Subcutaneous abdominal adipose tissue (tissue), 5 donors: ENCODE data around the gene RAN.

Experiments
- H3K27ac ChIP-seq: one replicate; pipeline ENCODE4 v1.7.0; 2013; ENCODE audit warnings: low read depth, mild to moderate bottlenecking, inconsistent platforms, low read length, moderate library complexity
- H3K27me3 ChIP-seq, 5 donors: one replicate each; pipeline ENCODE4 v1.7.0; 2013; ENCODE audit warnings: low read length in 5 of 5, inconsistent platforms in 1 of 5; ENCODE audit not compliant: control insufficient read depth in 5 of 5, insufficient read depth in 4 of 5
- H3K36me3 ChIP-seq, 5 donors: one replicate each; pipeline ENCODE4 v1.7.0; 2013; ENCODE audit warnings: low read length in 5 of 5; ENCODE audit not compliant: control insufficient read depth in 5 of 5, insufficient read depth in 5 of 5
- H3K4me1 ChIP-seq, 5 donors: one replicate each; pipeline ENCODE4 v1.7.0; 2013; ENCODE audit warnings: low read length in 5 of 5, mild to moderate bottlenecking in 3 of 5, moderate library complexity in 1 of 5; ENCODE audit not compliant: control insufficient read depth in 5 of 5, insufficient read depth in 5 of 5
- H3K4me3 ChIP-seq, 5 donors: one replicate each; pipeline ENCODE4 v1.7.0; 2013; ENCODE audit warnings: low read length in 5 of 5, low read depth in 1 of 5
- H3K9ac ChIP-seq, 5 donors: one replicate each; pipeline ENCODE4 v1.7.0; 2013; ENCODE audit warnings: low read length in 5 of 5, mild to moderate bottlenecking in 4 of 5, moderate library complexity in 3 of 5
- H3K9me3 ChIP-seq, 5 donors: one replicate each; pipeline ENCODE4 v1.7.0; 2013; ENCODE audit warnings: low read length in 5 of 5; ENCODE audit not compliant: control insufficient read depth in 5 of 5
- donor health status: healthy.
- donor health status: healthy.
- donor health status: healthy.
- donor health status: healthy.
- donor health status: healthy.

The RAN gene

GRCh38 chr12:130920723-130921381, 49.0 kb downstream of the RAN start:
- H3K4me1 ChIP-seq, result peaks cover 3 to 25% (median 19%) of the 10 kb centered on the region in 5 donors
- no peak overlapping the region for H3K9ac ChIP-seq
- peak overlapping the region; percentile 40 for H3K27ac ChIP-seq
- H3K36me3 ChIP-seq, result no peaks in the 10 kb centered on the region
- H3K9me3 ChIP-seq, result peaks cover 0 to 7% (median 4%) of the 10 kb centered on the region in 5 donors
- peaks cover 0 to 16% (median 4%) of the 10 kb centered on the region in 5 donors for H3K27me3 ChIP-seq
- no peak overlapping the region for H3K4me3 ChIP-seq

GRCh38 chr12:130922511-130922953, 50.7 kb downstream of the RAN start:
- H3K4me3 ChIP-seq, result no peak overlapping the region
- H3K4me1 ChIP-seq, result peaks cover 3 to 19% (median 12%) of the 10 kb centered on the region in 5 donors
- H3K27ac ChIP-seq, result no peak overlapping the region
- peaks cover 0 to 12% (median 0%) of the 10 kb centered on the region in 5 donors for H3K27me3 ChIP-seq
- peaks cover 0 to 7% (median 4%) of the 10 kb centered on the region in 5 donors for H3K9me3 ChIP-seq
- no peaks in the 10 kb centered on the region for H3K36me3 ChIP-seq
- no peak overlapping the region for H3K9ac ChIP-seq

- Histone ChIP-seq H3K27me3 (peaks cover 0 to 14% (median 8%) of the 10 kb centered on the region in 5 donors), H3K36me3 (no peaks in the 10 kb centered on the region), H3K4me3 (no peak overlapping the region), H3K9ac (no peak overlapping the region), H3K27ac (no peak overlapping the region), H3K9me3 (peaks cover 0 to 7% (median 4%) of the 10 kb centered on the region in 5 donors), H3K4me1 (peaks cover 3 to 14% (median 11%) of the 10 kb centered on the region in 5 donors)
Observed at GRCh38 chr12:130924966-130925665, 53.2 kb downstream of the RAN start.

DNA sequence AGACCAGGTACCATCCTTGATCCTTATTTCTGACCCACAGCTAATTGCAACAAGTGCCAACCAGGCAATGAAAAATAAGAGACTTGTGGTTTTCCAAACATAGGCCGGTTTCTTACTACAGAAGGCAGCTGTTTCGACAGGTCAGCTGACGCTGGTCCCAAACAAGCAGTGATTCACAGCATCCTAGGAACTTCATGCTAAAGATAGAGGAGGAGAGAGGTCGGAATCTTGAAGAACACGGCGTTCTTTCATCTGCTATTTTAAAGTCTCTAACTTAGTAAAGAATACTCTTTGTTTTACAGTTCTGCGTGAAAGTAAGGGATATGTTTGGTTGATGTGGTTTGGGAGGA, 53.8 kb downstream of the RAN start:
- Histone ChIP-seq H3K27ac (no peak overlapping the region), H3K9ac (no peak overlapping the region), H3K4me3 (no peak overlapping the region), H3K36me3 (no peaks in the 10 kb centered on the region), H3K9me3 (peaks cover 0 to 7% (median 4%) of the 10 kb centered on the region in 5 donors), H3K4me1 (peaks cover 2 to 9% (median 6%) of the 10 kb centered on the region in 5 donors), H3K27me3 (peaks cover 0 to 15% (median 11%) of the 10 kb centered on the region in 5 donors)
